Mesenchymal stem cell (in vitro differentiated cells and primary cell): ENCODE data around the gene CHCHD3. TPM values are rescaled to one million over a fixed set of nuclear protein-coding genes. Genes with fewer than 3 reads are reported as not detected.

Source experiments
- DNase-seq: peaks from one replicate; pipeline ENCODE4 v3.0.0-alpha.2; 2013
- H2AFZ ChIP-seq: one replicate; pipeline ENCODE4 v1.6.1; 2013; ENCODE audit warnings: low read depth, mild to moderate bottlenecking, control low read depth, inconsistent platforms, low read length, moderate library complexity
- H2AK5ac ChIP-seq: 2 replicates; pipeline ENCODE4 v1.6.1; 2013; ENCODE audit warnings: low read length, moderate library complexity, mild to moderate bottlenecking, inconsistent platforms; ENCODE audit not compliant: severe bottlenecking
- H2BK120ac ChIP-seq: one replicate; pipeline ENCODE4 v1.6.1; 2013; ENCODE audit warnings: low read depth, mild to moderate bottlenecking, inconsistent platforms, low read length, moderate library complexity
- H2BK12ac ChIP-seq, 2 experiments: one replicate each; pipeline ENCODE4 v1.6.1; 2013; ENCODE audit warnings: inconsistent platforms in 2 of 2, low read length in 2 of 2, mild to moderate bottlenecking in 2 of 2, moderate library complexity in 2 of 2, control low read depth in 1 of 2
- H2BK15ac ChIP-seq: one replicate; pipeline ENCODE4 v1.6.1; 2013; ENCODE audit warnings: mild to moderate bottlenecking, low read depth, inconsistent platforms; ENCODE audit not compliant: poor library complexity, severe bottlenecking
- H2BK5ac ChIP-seq: 2 replicates; pipeline ENCODE4 v1.6.1; 2013; ENCODE audit warnings: low read depth, mild to moderate bottlenecking, low read length, control low read depth, inconsistent platforms; ENCODE audit not compliant: poor library complexity, severe bottlenecking
- H3K14ac ChIP-seq, 2 experiments: one replicate each; pipeline ENCODE4 v1.6.1; 2013; ENCODE audit warnings: inconsistent platforms in 2 of 2, low read length in 2 of 2, control low read depth in 1 of 2, mild to moderate bottlenecking in 1 of 2, moderate library complexity in 1 of 2
- H3K18ac ChIP-seq, 2 experiments: one replicate each; pipeline ENCODE4 v1.6.1; 2013; ENCODE audit warnings: inconsistent platforms in 2 of 2, low read length in 2 of 2, control low read depth in 1 of 2, low read depth in 1 of 2, mild to moderate bottlenecking in 1 of 2
- H3K23ac ChIP-seq, 2 experiments: one replicate each; pipeline ENCODE4 v1.6.1; 2013; ENCODE audit warnings: inconsistent platforms in 2 of 2, low read length in 2 of 2, mild to moderate bottlenecking in 2 of 2, moderate library complexity in 2 of 2, control low read depth in 1 of 2
- H3K27ac ChIP-seq: 2 replicates; pipeline ENCODE4 v1.5.1; 2013; ENCODE audit warnings: mild to moderate bottlenecking, moderate library complexity, low read length, control low read depth, inconsistent platforms; ENCODE audit not compliant: poor library complexity, severe bottlenecking
- H3K27me3 ChIP-seq, 2 experiments: 2 replicates each; pipeline versions ENCODE4 v1.6.1 to v1.7.0; 2013; ENCODE audit warnings: low read length in 2 of 2, mild to moderate bottlenecking in 2 of 2, moderate library complexity in 2 of 2, control low read depth in 1 of 2, inconsistent platforms in 1 of 2; ENCODE audit not compliant: control insufficient read depth in 1 of 2, insufficient read depth in 1 of 2
- H3K36me3 ChIP-seq, 2 experiments: 2 replicates each; pipeline versions ENCODE4 v1.6.1 to v1.7.0; 2013; ENCODE audit warnings: low read length in 2 of 2, control low read depth in 1 of 2, inconsistent platforms in 1 of 2, low read depth in 1 of 2, mild to moderate bottlenecking in 1 of 2; ENCODE audit not compliant: insufficient read depth in 2 of 2, control insufficient read depth in 1 of 2
- H3K4ac ChIP-seq, 2 experiments: one replicate each; pipeline ENCODE4 v1.6.1; 2013; ENCODE audit warnings: inconsistent platforms in 2 of 2, low read length in 2 of 2, mild to moderate bottlenecking in 2 of 2, moderate library complexity in 2 of 2, control low read depth in 1 of 2, low read depth in 1 of 2
- H3K4me1 ChIP-seq: 2 replicates; pipeline ENCODE4 v1.6.1; 2013; ENCODE audit warnings: low read depth, low read length, control low read depth; ENCODE audit not compliant: control insufficient read depth, insufficient read depth
- H3K4me2 ChIP-seq: 2 replicates; pipeline ENCODE4 v1.6.1; 2013; ENCODE audit warnings: low read length, mild to moderate bottlenecking, inconsistent platforms; ENCODE audit not compliant: poor library complexity, severe bottlenecking
- H3K4me3 ChIP-seq, 2 experiments: 2 replicates each; pipeline versions ENCODE4 v1.5.1 to v1.7.0; 2013; ENCODE audit warnings: low read length in 2 of 2, mild to moderate bottlenecking in 2 of 2, control low read depth in 1 of 2, low read depth in 1 of 2; ENCODE audit not compliant: insufficient read depth in 1 of 2
- H3K79me1 ChIP-seq: replicated peaks from 2 replicates; pipeline ENCODE4 v1.6.1; 2013; ENCODE audit warnings: mild to moderate bottlenecking, control low read depth, low read length, inconsistent platforms; ENCODE audit not compliant: poor library complexity, severe bottlenecking
- H3K9ac ChIP-seq: 2 replicates; pipeline ENCODE4 v1.7.0; 2013; ENCODE audit warnings: mild to moderate bottlenecking, low read length, moderate library complexity
- H3K9me3 ChIP-seq: 2 replicates; pipeline ENCODE4 v1.7.0; 2013; ENCODE audit warnings: mild to moderate bottlenecking, low read length; ENCODE audit not compliant: control insufficient read depth
- H4K8ac ChIP-seq: one replicate; pipeline ENCODE4 v1.6.1; 2013; ENCODE audit warnings: inconsistent platforms, mild to moderate bottlenecking, low read length, moderate library complexity
- H4K91ac ChIP-seq: one replicate; pipeline ENCODE4 v1.6.1; 2013; ENCODE audit warnings: mild to moderate bottlenecking, low read length, inconsistent platforms
- WGBS: methylation state at CpG from one replicate; pipeline ENCODE4 v1.1.7; 2013; ENCODE audit warnings: mixed read lengths; 5-methylcytosine and 5-hydroxymethylcytosine counted together
- small RNA-seq: library from polyadenylated mRNA; stranded (forward); fragments of <200 nt; extraction: miRNeasy Mini kit (QIAGEN cat#:217004); gene quantifications from one replicate; pipeline ENCODE3, GENCODE V24; 2013; ENCODE audit warnings: low read depth

Gene CHCHD3

DNA sequence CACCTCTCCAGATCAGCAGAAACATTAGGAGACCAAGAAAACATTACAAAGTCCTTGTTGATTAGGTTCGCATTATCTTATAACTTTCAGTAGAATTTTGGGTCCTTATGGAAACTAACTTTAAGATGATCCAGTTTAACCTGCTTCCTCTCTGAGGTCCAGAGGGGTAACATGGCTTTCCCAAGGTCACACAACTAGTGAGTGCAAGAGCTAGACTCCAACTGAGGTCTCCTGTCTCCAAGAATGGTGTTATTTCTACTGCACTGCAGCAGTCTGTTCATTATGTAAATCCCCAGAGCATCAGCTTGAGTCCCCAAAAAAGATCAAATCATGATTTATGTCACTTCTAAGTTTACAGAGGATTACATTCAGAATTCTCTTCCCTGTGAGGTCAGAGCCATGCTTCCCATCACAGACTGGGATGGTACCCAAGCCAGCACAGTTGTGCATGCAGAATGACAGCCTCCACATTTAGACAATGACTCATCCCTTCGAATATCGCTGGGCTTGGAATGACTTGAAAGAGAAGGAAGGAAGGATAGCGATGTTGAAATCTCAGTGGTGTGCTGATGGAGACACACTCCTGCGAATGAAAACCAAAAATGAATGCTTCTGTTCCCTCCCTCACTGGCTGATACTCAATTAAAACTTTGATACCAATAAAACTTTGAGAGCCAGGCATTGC, 342.5 kb downstream of the CHCHD3 start:
- H3K23ac ChIP-seq = no peak overlapping the region
- H2BK120ac ChIP-seq = no peak overlapping the region
- no peak overlapping the region for H3K14ac ChIP-seq
- no peak overlapping the region for H3K4me2 ChIP-seq
- H3K9me3 ChIP-seq = peaks cover 15% of the 10 kb centered on the region
- no peak overlapping the region for H4K8ac ChIP-seq
- H3K18ac ChIP-seq = no peak overlapping the region
- no peaks in the 10 kb centered on the region for H3K4me1 ChIP-seq
- peaks cover 0 to 9% of the 10 kb centered on the region in 2 experiments for H3K27me3 ChIP-seq
- WGBS = 100% methylated on average over 1 of the region's 5 CpGs
- peak overlapping the region; percentile 18 for H3K9ac ChIP-seq
- no peak overlapping the region for H3K27ac ChIP-seq
- H3K4me3 ChIP-seq = peak overlapping the region in 1 of 2 experiments; percentile 29
- H3K4ac ChIP-seq = no peak overlapping the region
- no peak overlapping the region for H2BK5ac ChIP-seq
- no peak overlapping the region for H2BK15ac ChIP-seq
- H3K79me1 ChIP-seq = no peaks in the 10 kb centered on the region
- H2AFZ ChIP-seq = no peak overlapping the region
- peak; percentile 18 for DNase-seq
- no peak overlapping the region for H2AK5ac ChIP-seq
- no peak overlapping the region for H4K91ac ChIP-seq
- no peaks in the 10 kb centered on the region for H3K36me3 ChIP-seq
- H2BK12ac ChIP-seq = no peak overlapping the region

DNA sequence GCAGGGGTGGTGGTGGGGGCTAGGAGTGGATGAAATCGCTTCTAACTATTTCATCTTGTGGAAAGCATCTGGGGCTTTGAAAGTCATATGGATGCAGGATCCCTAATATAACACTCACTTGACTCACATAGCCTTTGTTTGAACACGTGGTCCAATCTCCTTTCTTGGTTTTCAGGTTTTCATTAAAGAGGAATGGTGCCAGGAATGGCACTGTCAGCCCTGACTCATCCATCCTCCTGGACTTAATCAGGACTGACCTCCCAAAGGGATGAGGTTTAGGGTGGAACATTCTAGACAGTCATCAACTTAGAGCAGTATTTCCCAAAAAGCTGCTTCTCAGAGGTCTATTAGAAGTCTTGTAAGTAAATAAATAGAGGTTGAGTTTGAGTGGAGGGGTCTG, 343.6 kb downstream of the CHCHD3 start:
- peak; percentile 12 for DNase-seq
- 0% methylated on average over 1 of the region's 2 CpGs for WGBS
- H3K18ac ChIP-seq = no peak overlapping the region

GRCh38 chr7:132735476-132735875, 346.4 kb downstream of the CHCHD3 start:
- Histone ChIP-seq H2AFZ (no peak overlapping the region), H3K4me2 (no peak overlapping the region), H4K91ac (no peak overlapping the region), H3K9ac (no peak overlapping the region), H3K4me3 (no peak overlapping the region), H3K79me1 (no peaks in the 10 kb centered on the region), H2BK5ac (no peak overlapping the region), H3K4ac (no peak overlapping the region), H2BK120ac (no peak overlapping the region), H3K27me3 (peaks cover 0 to 12% of the 10 kb centered on the region in 2 experiments), H3K27ac (no peak overlapping the region), H2AK5ac (no peak overlapping the region), H2BK15ac (no peak overlapping the region), H3K18ac (no peak overlapping the region), H3K36me3 (no peaks in the 10 kb centered on the region), H3K4me1 (no peaks in the 10 kb centered on the region), H3K14ac (no peak overlapping the region), H2BK12ac (no peak overlapping the region), H3K9me3 (no peaks in the 10 kb centered on the region), H3K23ac (no peak overlapping the region), H4K8ac (no peak overlapping the region)
- DNase-seq = no peak
- WGBS = 85% methylated on average over 2 of the region's 3 CpGs

More for the DNA sequence above, 343.6 kb downstream of the CHCHD3 start:
- Histone ChIP-seq H3K4ac (no peak overlapping the region), H3K23ac (no peak overlapping the region), H3K4me1 (no peaks in the 10 kb centered on the region), H2AK5ac (no peak overlapping the region), H4K91ac (no peak overlapping the region), H3K27me3 (peaks cover 0 to 9% of the 10 kb centered on the region in 2 experiments), H3K4me2 (no peak overlapping the region), H2BK15ac (no peak overlapping the region), H3K9ac (peak overlapping the region; percentile 43), H2BK5ac (no peak overlapping the region), H3K4me3 (no peak overlapping the region), H2BK12ac (no peak overlapping the region), H2BK120ac (no peak overlapping the region), H4K8ac (no peak overlapping the region), H3K14ac (no peak overlapping the region), H2AFZ (no peak overlapping the region), H3K36me3 (no peaks in the 10 kb centered on the region), H3K9me3 (peaks cover 3% of the 10 kb centered on the region), H3K27ac (no peak overlapping the region), H3K79me1 (no peaks in the 10 kb centered on the region)

Small RNAs within 50 kb of the gene (small RNA-seq; reads per million reads assigned to genes)
- gene RF00218 (not detected), gene RNU6-92P (not detected)
